ENCODE data around the gene CBX5.
"Not testable (repeated sequence)": the region's sequence is repeated elsewhere in the genome, so short reads cannot be mapped to it uniquely, and the experiment has no call there.

CBX5 gene

GRCh38 chr12:54197010-54197409 is 82.9 kb downstream of the CBX5 start:
- DNase-seq (ENCODE audit: low read depth): no peak

DNA sequence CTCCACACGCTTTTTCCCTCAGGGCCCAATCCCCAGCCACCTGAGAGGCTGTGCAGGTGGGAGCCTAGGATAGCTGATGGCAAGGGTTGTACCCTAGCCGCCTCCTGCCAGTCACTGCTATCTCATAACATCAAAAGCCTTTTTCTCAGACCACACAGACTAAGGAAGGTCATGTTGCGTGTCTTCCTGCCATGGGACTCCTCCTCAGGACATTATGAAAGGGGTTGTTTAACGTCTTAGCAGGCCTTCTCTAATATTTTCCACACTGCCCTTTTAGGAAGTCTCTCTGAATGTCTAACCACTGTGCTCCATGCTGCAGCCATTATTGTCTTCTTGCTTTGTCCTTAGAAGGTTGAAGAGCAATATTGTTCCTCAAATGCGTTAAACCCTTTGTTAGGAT is 83.5 kb downstream of the CBX5 start:
- no peak for DNase-seq (ENCODE audit: low read depth)

- DNase-seq (ENCODE audit: low read depth): no peak
These were observed 84.1 kb downstream of the CBX5 start for GRCh38 chr12:54195737-54196347.

DNA sequence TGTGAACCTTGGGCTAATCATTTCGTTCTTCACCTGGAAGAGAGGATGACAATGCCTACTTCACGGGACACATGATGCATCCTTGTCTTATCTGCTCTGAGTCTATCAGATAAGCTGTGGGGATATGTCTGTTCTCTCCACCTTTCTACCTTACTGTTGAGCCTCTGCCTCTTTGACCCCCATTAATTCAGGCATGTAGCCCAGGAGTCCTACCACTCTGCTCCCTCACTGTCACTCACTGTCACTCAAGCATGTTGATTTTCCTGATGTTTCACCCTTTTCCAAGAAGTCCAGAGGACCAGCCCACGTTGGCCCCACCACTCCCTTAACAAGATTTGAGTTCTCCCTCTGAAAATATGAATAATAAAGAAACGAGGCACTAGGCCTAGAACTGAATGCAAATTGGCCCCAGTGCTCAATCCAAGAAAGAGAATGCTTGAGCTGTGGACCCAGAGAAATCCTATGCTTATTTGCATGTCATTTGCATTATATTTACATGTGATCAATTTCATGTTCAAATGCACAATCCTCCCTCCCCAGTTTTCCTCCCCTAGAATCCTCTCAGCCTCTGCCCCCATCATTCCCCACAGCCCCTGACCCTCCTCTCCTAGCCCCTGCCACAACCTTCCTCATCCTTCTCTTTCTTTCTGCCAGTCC is 84.7 kb downstream of the CBX5 start:
- DNase-seq (ENCODE audit: low read depth): no peak

DNA sequence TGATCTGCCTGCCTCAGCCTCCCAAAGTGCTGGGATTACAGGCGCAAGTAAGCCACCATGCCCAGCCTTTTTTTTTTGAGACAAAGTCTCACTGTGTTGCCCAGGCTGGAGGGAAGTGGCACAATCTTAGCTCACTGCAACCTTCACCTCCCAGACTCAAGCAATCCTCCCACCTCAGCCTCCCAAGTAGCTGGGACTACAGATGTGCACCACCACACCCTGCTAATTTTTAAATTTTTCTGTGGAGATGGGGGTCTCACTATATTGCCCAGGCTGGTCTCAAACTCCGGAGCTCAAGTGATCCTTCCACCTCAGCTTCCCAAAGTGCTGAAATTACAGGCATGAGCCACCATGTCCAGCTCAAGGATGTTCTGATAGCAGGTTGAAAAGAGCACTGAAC is 85.3 kb downstream of the CBX5 start:
- DNase-seq (ENCODE audit: low read depth): not testable (repeated sequence)

DNA sequence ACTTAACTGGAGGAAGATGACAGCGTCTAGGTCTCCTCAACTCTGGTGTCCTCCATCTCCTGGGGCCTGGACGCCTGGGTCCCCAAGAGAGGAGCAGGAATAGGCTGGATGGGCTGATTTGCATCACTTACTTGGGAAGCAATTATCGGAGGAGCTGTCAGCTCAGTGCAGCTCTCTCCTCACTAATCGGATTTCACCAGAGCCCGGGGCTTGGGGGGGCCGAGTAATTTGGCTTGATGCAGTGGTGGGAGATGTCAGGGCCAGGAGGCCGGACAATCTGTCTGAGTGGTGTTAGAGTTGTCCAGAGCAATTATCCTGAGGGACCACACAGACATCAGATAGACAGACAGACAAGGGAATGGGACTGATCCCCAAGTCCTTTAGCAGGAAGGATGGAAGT is 86.5 kb downstream of the CBX5 start:
- DNase-seq (ENCODE audit: low read depth): no peak

DNA sequence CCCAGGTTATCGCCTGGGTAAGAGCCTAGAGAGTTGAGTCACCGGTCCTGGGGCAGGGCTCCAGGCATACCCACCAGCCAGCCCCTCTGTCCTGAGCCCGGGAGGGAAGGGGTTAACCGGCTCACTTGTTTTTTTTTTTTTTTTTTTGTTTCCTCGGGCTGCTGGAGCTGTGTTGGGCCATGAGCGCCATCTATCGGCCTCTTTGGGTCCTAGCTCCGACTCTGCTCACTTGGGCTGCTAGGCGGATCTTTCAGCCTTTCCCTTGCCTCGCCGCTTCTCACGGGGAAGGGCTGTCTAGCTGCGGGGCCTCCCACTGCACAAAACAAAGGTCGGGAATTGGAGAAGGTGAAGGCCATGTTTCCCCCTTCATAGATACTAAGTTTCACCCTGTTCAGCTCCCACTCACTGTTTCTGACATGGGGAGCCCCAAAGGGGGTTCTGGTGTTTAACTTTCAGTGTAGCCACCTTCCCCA is 88.3 kb downstream of the CBX5 start:
- DNase-seq (ENCODE audit: low read depth): peak; percentile 71

- DNase-seq (ENCODE audit: low read depth): peak; percentile 41
These were observed 88.8 kb downstream of the CBX5 start for GRCh38 chr12:54191126-54191525.

- no peak for DNase-seq (ENCODE audit: low read depth)
These were observed 90.8 kb downstream of the CBX5 start for GRCh38 chr12:54189198-54189539.

DNA sequence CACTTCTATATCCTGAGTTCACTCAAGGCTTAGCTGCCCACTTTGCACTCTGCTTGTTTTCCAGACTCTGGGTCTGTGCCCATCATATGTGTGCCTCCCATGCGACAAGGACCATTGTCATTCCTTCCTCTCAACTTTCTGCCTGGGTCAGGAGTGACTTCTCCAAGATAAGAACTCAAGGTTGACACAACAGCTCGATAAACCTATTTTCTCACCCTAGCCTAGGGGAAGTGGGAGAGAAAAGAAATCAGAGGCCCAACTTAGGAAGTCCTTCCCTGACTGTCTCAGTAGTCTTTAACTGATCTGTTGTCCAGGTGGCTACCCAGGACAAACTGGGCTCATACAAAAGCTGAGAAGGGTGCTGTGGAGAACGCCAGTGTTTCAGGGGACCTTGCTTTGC is 92.8 kb downstream of the CBX5 start:
- no peak for DNase-seq (ENCODE audit: low read depth)

DNA sequence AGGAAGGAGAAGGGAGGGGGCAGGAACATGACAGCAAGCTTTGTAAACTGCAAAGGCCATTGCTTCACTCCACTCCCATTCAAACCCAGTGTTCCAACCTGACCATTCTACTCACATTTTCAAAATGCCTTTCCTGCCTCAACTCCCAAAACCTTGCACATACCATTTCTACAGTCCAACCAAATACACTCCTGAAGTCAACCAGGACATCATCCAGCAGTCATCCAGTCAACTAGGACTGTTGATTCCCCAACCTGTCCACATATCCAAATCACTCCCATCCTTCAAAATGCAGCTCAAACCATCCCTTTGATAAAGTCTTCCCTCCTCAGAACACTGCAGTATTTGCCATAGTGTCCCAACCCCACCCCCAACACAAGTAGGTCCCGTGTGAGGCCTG is 94.0 kb downstream of the CBX5 start:
- no peak for DNase-seq (ENCODE audit: low read depth)

- DNase-seq (ENCODE audit: low read depth): not testable (repeated sequence)
These were observed 94.6 kb downstream of the CBX5 start for GRCh38 chr12:54185297-54185696.

GRCh38 chr12:54184024-54184805 is 95.7 kb downstream of the CBX5 start:
- no peak for DNase-seq (ENCODE audit: low read depth)

DNA sequence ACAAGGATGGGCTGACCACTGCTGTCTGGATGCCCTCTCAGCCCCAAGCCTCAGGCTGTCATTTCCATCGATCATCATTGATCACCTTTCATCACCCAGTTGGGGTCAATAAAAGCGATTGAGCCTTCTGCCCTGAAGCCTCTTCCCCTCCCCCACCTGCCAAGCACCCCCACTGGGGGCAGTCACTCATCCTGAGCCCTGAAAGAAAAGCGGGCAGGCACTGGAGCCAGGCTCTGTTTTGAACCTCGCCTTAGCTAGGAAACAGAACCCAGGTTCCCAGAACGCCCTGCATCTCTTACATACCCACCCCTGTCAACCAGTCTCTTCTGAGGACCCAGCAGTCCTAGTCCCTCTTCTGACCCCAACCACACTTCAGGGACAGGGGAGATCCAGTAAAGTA is 96.9 kb downstream of the CBX5 start:
- no peak for DNase-seq (ENCODE audit: low read depth)

GRCh38 chr12:54182086-54182485 is 97.8 kb downstream of the CBX5 start:
- no peak for DNase-seq (ENCODE audit: low read depth)

All from HS-5 (cell line).